Peyer's patch (tissue), 4 donors: ENCODE results near the gene CHI3L2. TPM values are rescaled to one million over a fixed set of nuclear protein-coding genes. Genes with fewer than 3 reads are reported as not detected.

ENCODE experiments used
- DNase-seq, 3 donors: peaks; one replicate each; pipeline ENCODE4 v3.0.0-alpha.2; 2017 to 2019
- H3K27ac ChIP-seq, 4 donors: fragments of 200-600 bp; sonication (generic); one replicate each; pipeline ENCODE4 v1.5.1; 2016 to 2019
- H3K27me3 ChIP-seq, 2 donors: fragments of 200-600 bp; sonication (generic); one replicate each; pipeline ENCODE4 v1.5.1; 2019
- H3K36me3 ChIP-seq, 3 donors: fragments of 200-600 bp; sonication (generic); one replicate each; pipeline ENCODE4 v1.5.1; 2016 to 2019
- H3K4me1 ChIP-seq, 4 donors: fragments of 200-600 bp; sonication (generic); one replicate each; pipeline ENCODE4 v1.5.1; 2016 to 2019
- H3K4me3 ChIP-seq, 4 donors: fragments of 200-600 bp; sonication (generic); 1 replicate in 3 of 4; 2 replicates in 1 of 4; pipeline ENCODE4 v1.5.1; 2016 to 2019; ENCODE audit warnings: mild to moderate bottlenecking in 1 of 4
- H3K9me3 ChIP-seq, 4 donors: fragments of 200-600 bp; sonication (generic); one replicate each; pipeline ENCODE4 v1.5.1; 2016 to 2019; ENCODE audit warnings: mild to moderate bottlenecking in 1 of 4
- POLR2A ChIP-seq, 2 donors: fragments of 450-650 bp; IDR thresholded peaks; one replicate each; pipeline ENCODE4 v1.5.1; 2017; ENCODE audit warnings: antibody characterized with exemption in 2 of 2, mild to moderate bottlenecking in 2 of 2, moderate library complexity in 2 of 2
- total RNA-seq, 4 donors: library from RNA; depleted of rRNA; stranded (reverse); fragments of >200 nt; gene quantifications; one replicate each; pipeline ENCODE4 v1.1.0, GENCODE V29; 2016
- TF ChIP-seq, protein P1 (sequence below), 6 experiments: fragments of 450-650 bp in 4 of 6; fragments of 200-600 bp in 2 of 6; sonication (generic) in 1 of 6; IDR thresholded peaks; one replicate each; pipeline ENCODE4 v1.5.1; 2017 to 2019; ENCODE audit warnings: antibody characterized with exemption in 6 of 6, mild to moderate bottlenecking in 3 of 6, moderate library complexity in 1 of 6

The CHI3L2 gene
- total RNA-seq, 4 donors from 2014 or later = 0.67 to 14.0 (median 3.3) TPM; not detected in 1

DNA sequence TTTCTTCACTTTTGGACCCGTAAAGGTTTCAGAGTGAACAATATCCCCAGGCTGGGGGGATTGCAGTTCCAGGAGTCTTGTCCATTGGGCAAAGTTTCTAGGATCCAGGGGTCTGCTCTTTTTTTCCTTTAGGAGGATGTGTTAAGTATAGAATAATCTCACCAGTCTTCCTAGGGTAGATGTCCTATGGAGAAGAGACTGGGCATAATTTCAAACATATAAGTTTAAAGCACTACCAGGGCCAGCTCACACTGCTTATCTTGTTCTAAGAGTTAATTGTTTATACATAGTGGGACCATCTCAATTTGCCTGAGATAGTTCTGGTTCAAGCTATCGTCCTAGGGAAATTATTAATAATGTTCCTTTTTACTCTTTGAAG is 1.2 kb downstream of the CHI3L2 start:
- Histone ChIP-seq H3K36me3 (no peaks in the 10 kb centered on the region), H3K9me3 (no peaks in the 10 kb centered on the region), H3K27me3 (no peaks in the 10 kb centered on the region), H3K4me3 (no peak overlapping the region), H3K4me1 (no peaks in the 10 kb centered on the region), H3K27ac (no peak overlapping the region)
- no peak for DNase-seq
- TF ChIP-seq POLR2A (IDR thresholded peaks at IDR 0.05) = no peak
- TF ChIP-seq, protein P1, sequence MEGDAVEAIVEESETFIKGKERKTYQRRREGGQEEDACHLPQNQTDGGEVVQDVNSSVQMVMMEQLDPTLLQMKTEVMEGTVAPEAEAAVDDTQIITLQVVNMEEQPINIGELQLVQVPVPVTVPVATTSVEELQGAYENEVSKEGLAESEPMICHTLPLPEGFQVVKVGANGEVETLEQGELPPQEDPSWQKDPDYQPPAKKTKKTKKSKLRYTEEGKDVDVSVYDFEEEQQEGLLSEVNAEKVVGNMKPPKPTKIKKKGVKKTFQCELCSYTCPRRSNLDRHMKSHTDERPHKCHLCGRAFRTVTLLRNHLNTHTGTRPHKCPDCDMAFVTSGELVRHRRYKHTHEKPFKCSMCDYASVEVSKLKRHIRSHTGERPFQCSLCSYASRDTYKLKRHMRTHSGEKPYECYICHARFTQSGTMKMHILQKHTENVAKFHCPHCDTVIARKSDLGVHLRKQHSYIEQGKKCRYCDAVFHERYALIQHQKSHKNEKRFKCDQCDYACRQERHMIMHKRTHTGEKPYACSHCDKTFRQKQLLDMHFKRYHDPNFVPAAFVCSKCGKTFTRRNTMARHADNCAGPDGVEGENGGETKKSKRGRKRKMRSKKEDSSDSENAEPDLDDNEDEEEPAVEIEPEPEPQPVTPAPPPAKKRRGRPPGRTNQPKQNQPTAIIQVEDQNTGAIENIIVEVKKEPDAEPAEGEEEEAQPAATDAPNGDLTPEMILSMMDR (IDR thresholded peaks at IDR 0.05) = no peak

- no peaks in the 10 kb centered on the region for H3K9me3 ChIP-seq
- no peaks in the 10 kb centered on the region for H3K4me1 ChIP-seq
- H3K27me3 ChIP-seq = no peaks in the 10 kb centered on the region
- H3K4me3 ChIP-seq = no peak overlapping the region
- TF ChIP-seq POLR2A (IDR thresholded peaks at IDR 0.05) = no peak
- TF ChIP-seq, protein P1 (IDR thresholded peaks at IDR 0.05) = no peak
- no peaks in the 10 kb centered on the region for H3K36me3 ChIP-seq
- H3K27ac ChIP-seq = no peak overlapping the region
- DNase-seq = no peak
Measured at GRCh38 chr1:111232134-111232533, 4.6 kb downstream of the CHI3L2 start.

DNA sequence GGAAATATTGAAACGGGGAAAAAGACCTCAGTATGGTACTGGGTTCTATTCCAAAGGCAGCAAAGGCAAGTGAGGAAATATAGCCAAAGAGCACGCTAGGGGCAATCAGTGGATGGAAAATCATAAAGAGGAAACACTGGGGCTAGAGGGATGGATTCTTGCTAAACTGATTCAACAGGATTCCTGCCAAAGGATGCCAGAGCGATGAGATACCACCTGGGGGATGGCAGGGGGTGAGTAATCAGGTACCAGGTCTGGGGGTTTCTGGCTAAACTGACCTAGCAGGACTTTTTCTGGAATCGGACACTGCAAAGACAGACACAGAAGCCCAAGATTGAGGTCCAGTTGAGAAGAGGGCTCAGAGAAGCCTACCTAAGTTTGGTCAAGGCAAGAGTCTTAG is 6.7 kb downstream of the CHI3L2 start:
- H3K27me3 ChIP-seq = no peaks in the 10 kb centered on the region
- no peak overlapping the region for H3K27ac ChIP-seq
- H3K4me3 ChIP-seq = no peak overlapping the region
- no peaks in the 10 kb centered on the region for H3K4me1 ChIP-seq
- no peaks in the 10 kb centered on the region for H3K36me3 ChIP-seq
- no peak for DNase-seq
- TF ChIP-seq, protein P1 (IDR thresholded peaks at IDR 0.05) = no peak
- TF ChIP-seq POLR2A (IDR thresholded peaks at IDR 0.05) = no peak
- no peaks in the 10 kb centered on the region for H3K9me3 ChIP-seq

GRCh38 chr1:111234866-111235265 is 7.4 kb downstream of the CHI3L2 start:
- H3K36me3 ChIP-seq = no peaks in the 10 kb centered on the region
- H3K27me3 ChIP-seq = no peaks in the 10 kb centered on the region
- no peak overlapping the region for H3K27ac ChIP-seq
- TF ChIP-seq POLR2A (IDR thresholded peaks at IDR 0.05) = no peak
- no peaks in the 10 kb centered on the region for H3K9me3 ChIP-seq
- no peak overlapping the region for H3K4me3 ChIP-seq
- no peak for DNase-seq
- no peaks in the 10 kb centered on the region for H3K4me1 ChIP-seq

GRCh38 chr1:111236379-111236778 is 8.9 kb downstream of the CHI3L2 start:
- no peak for DNase-seq
- no peak for TF ChIP-seq POLR2A (IDR thresholded peaks at IDR 0.05)
- TF ChIP-seq, protein P1 (IDR thresholded peaks at IDR 0.05) = no peak
- Histone ChIP-seq H3K4me3 (no peak overlapping the region), H3K4me1 (no peaks in the 10 kb centered on the region), H3K27me3 (no peaks in the 10 kb centered on the region), H3K27ac (no peak overlapping the region), H3K36me3 (no peaks in the 10 kb centered on the region), H3K9me3 (no peaks in the 10 kb centered on the region)

DNA sequence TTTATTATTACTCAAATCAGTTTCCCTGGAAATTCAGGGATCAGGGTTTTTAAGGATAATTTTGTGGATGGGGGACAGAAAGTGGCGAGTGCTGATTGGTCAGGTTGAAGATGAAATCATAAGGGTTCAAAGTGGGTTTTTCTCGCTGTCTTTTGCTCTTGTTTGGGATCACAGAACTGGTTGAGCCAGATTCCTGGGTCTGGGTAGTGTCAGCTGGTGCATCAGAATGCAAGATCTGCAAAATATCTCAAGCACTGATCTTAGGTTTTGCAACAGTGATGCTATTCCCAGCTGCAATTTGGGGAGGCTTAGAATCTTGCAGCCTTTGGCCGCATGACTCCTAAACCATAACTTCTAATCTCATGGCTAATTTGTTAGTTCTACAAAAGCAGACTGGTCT is 9.3 kb downstream of the CHI3L2 start:
- TF ChIP-seq, protein P1 (IDR thresholded peaks at IDR 0.05) = no peak
- no peak for TF ChIP-seq POLR2A (IDR thresholded peaks at IDR 0.05)
- Histone ChIP-seq H3K4me3 (no peak overlapping the region), H3K9me3 (no peaks in the 10 kb centered on the region), H3K27me3 (no peaks in the 10 kb centered on the region), H3K4me1 (no peaks in the 10 kb centered on the region), H3K36me3 (no peaks in the 10 kb centered on the region), H3K27ac (no peak overlapping the region)
- DNase-seq = no peak
